Ishikawa (cell line): ENCODE results near the gene UTS2B.

Experiments used
- MAX ChIP-seq: IDR thresholded peaks from 2 replicates; pipeline ENCODE4 v1.6.1; 2012
- REST ChIP-seq: IDR thresholded peaks from 2 replicates; pipeline ENCODE4 v1.6.1; 2012; ENCODE audit warnings: low read depth, mild to moderate bottlenecking
- USF1 ChIP-seq: IDR thresholded peaks from 2 replicates; pipeline ENCODE4 v1.6.1; 2012
- ZBTB7A ChIP-seq: IDR thresholded peaks from 2 replicates; pipeline ENCODE4 v1.6.1; 2012; ENCODE audit warnings: low read depth

GRCh38 chr3:191380001-191380400 is 49.7 kb upstream of the UTS2B start:
- TF ChIP-seq MAX (no peak), REST (no peak), USF1 (no peak), ZBTB7A (no peak)
